Heart left ventricle (tissue), 16 donors: ENCODE measurements around the gene AKAP6. TPM values are rescaled to one million over a fixed set of nuclear protein-coding genes. Genes with fewer than 3 reads are reported as not detected.

Source experiments
- ATAC-seq, 4 donors: fragments of 200-7000 bp; cut with Tn5 transposase; one replicate each; pipeline ENCODE4 v1.9.1; 2020 to 2022; ENCODE audit warnings: moderate library complexity in 4 of 4, mild to moderate bottlenecking in 3 of 4, moderate number of reproducible peaks in 1 of 4
- DNase-seq, 5 donors: peaks; one replicate each; pipeline ENCODE4 v3.0.0-alpha.2; 2020
- H3K27ac ChIP-seq, 12 donors: fragments of 200-600 bp; sonication (generic) in 4 of 12; one replicate each; pipeline versions ENCODE4 v1.5.0 to v1.8.0; 2016 to 2022; ENCODE audit warnings: mild to moderate bottlenecking in 2 of 12
- H3K27me3 ChIP-seq, 9 donors: fragments of 200-600 bp; sonication (generic) in 2 of 9; one replicate each; pipeline versions ENCODE4 v1.5.1 to v1.8.0; 2016 to 2022; ENCODE audit warnings: mild to moderate bottlenecking in 3 of 9
- H3K36me3 ChIP-seq, 9 donors: fragments of 200-600 bp; sonication (generic) in 2 of 9; one replicate each; pipeline versions ENCODE4 v1.5.0 to v1.8.0; 2018 to 2022; ENCODE audit warnings: mild to moderate bottlenecking in 2 of 9
- H3K4me1 ChIP-seq, 12 donors: fragments of 200-600 bp; sonication (generic) in 4 of 12; one replicate each; pipeline versions ENCODE4 v1.5.0 to v1.8.0; 2016 to 2022; ENCODE audit warnings: mild to moderate bottlenecking in 3 of 12
- H3K4me3 ChIP-seq, 12 donors: fragments of 200-600 bp; sonication (generic) in 4 of 12; one replicate each; pipeline versions ENCODE4 v1.5.0 to v1.8.0; 2017 to 2022; ENCODE audit warnings: mild to moderate bottlenecking in 9 of 12, moderate library complexity in 4 of 12
- H3K9me3 ChIP-seq, 12 donors: fragments of 200-600 bp; sonication (generic) in 4 of 12; one replicate each; pipeline versions ENCODE4 v1.5.0 to v1.8.0; 2016 to 2022; ENCODE audit warnings: mild to moderate bottlenecking in 1 of 12
- CTCF ChIP-seq, 12 donors: fragments of 200-600 bp; sonication (generic) in 4 of 12; IDR thresholded peaks; one replicate each; pipeline versions ENCODE4 v1.5.0 to v1.8.0; 2018 to 2022; ENCODE audit warnings: antibody characterized with exemption in 12 of 12, mild to moderate bottlenecking in 5 of 12
- POLR2A ChIP-seq, 2 donors: fragments of 450-650 bp; IDR thresholded peaks; one replicate each; pipeline ENCODE4 v1.6.1; 2017; ENCODE audit warnings: antibody characterized with exemption in 2 of 2, mild to moderate bottlenecking in 2 of 2, moderate library complexity in 2 of 2
- WGBS, 4 donors: extraction: QIAGEN DNeasy Blood & Tissue Kit in 2 of 4; methylation state at CpG; one replicate each; pipeline versions ENCODE4 v1.1.5 to v1.1.7; 2013 to 2018; 5-methylcytosine and 5-hydroxymethylcytosine counted together
- intact Hi-C, 10 donors: fragments of 100-400 bp; cut with DNase I; formaldehyde crosslinking; loops; one replicate each; pipeline versions ENCODE4 v1.11.1 to v1.14.2; 2022
- polyA plus RNA-seq, 2 donors: library from polyadenylated mRNA; stranded (reverse); fragments of 200-250 nt; gene quantifications; one replicate each; pipeline ENCODE4 v1.2.3, GENCODE V29; 2013
- total RNA-seq, 9 donors: library from RNA; depleted of rRNA in 2 of 9; stranded (reverse); fragments of >200 nt in 2 of 9; fragmentation: NEBNext Ultra II Directional in 3 of 9; extraction: Animal tissue kit (Norgen Biotek cat#: 25700) in 3 of 9; gene quantifications; one replicate each; pipeline versions ENCODE4 v1.1.0 to v1.2.4, GENCODE V29; 2016 to 2023
- donor health status: ischemic (EF 13 %, LVEDD 7.1; RV severe dilation, severe dysfunction).
- donor health status: healthy with polysubstance abuse.
- donor health status: DM: no; HTN: yes; CAD: no.
- donor health status: DM: no; HTN: no; CAD: no.
- donor health status: ischemic (EF 25% LVEDD 6.9; RV normal size, moderate dysfunction).
- donor health status: ischemic (EF 25% LVEDD 5.7; RV mildly dilated, moderate dysfunction).
- donor health status: healthy.
- donor health status: DM: yes; HTN: yes; CAD: no.
- donor health status: ischemic (EF 35%, LVEDD 5.7; RV mildly dilated, moderate dysfunction).
- donor health status: nonischemic (EF 11% LVEDD 7.7; RV severe dilation, severe dysfunction).
- donor health status: DM: yes; HTN: yes; CAD: no.
- donor health status: PGD.
- donor health status: ischemic (EF 29% LVEDD 5.4; RV normal size, mild dysfunction).
- donor health status: nonischemic (EF 23%, LVEDD 6.1; RV moderate dilation, normal function).

The AKAP6 gene
- total and polyA plus RNA-seq, 11 donors: 20.4 to 303 (median 206) TPM

DNA sequence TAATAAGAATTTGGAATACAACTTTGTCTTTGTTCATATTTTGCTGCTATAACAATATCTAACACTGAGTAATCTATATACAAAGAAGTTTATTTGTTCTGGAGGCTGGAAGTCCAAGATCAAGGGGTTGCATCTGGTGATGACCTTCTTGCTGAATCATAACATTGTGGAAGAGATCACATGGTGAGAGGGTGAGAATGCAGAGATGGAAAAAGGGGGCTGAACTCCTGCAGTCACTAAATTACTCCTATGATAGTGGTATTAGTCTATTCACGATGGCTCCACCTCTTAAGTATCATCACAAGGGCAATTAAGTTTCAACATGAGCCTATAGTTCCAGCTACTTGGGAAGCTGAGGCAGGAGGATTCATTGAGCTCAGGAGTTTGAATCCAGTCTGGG is 4.5 kb upstream of the AKAP6 start:
- Histone ChIP-seq H3K4me1 (peaks cover 0 to 13% (median 2%) of the 10 kb centered on the region in 12 donors), H3K9me3 (peaks cover 0 to 10% (median 0%) of the 10 kb centered on the region in 12 donors), H3K27ac (no peak overlapping the region), H3K36me3 (no peaks in the 10 kb centered on the region), H3K4me3 (no peak overlapping the region), H3K27me3 (no peaks in the 10 kb centered on the region)
- no peak for TF ChIP-seq POLR2A (IDR thresholded peaks at IDR 0.05)
- TF ChIP-seq CTCF (IDR thresholded peaks at IDR 0.05): no peak
- 81 to 91% (median 88%) methylated on average over 1 of the region's 1 CpG for WGBS, 4 donors
- DNase-seq (no peak), ATAC-seq (no peak)
- intact Hi-C loops: no loop called here

- H3K4me1 ChIP-seq: peaks cover 0 to 9% (median 2%) of the 10 kb centered on the region in 12 donors
- DNase-seq (no peak), ATAC-seq (peak in 1 of 4 donors; percentile 49)
- intact Hi-C loops: no loop called here
- H3K4me3 ChIP-seq: no peak overlapping the region
- H3K36me3 ChIP-seq: no peaks in the 10 kb centered on the region
- H3K27me3 ChIP-seq: no peaks in the 10 kb centered on the region
- 85 to 95% (median 92%) methylated on average over 2 of the region's 2 CpGs for WGBS, 4 donors
- no peak overlapping the region for H3K27ac ChIP-seq
- TF ChIP-seq POLR2A (IDR thresholded peaks at IDR 0.05) (no peak), CTCF (IDR thresholded peaks at IDR 0.05) (no peak)
- H3K9me3 ChIP-seq: peaks cover 0 to 10% (median 0%) of the 10 kb centered on the region in 12 donors
These were observed 1.7 kb upstream of the AKAP6 start for GRCh38 chr14:32327255-32327961.

GRCh38 chr14:32329690-32330285 is 690 bp downstream of the AKAP6 start:
- H3K4me3 ChIP-seq: no peak overlapping the region
- DNase-seq (no peak), ATAC-seq (peak in 3 of 4 donors; percentile 22 to 60 (median 53))
- no peaks in the 10 kb centered on the region for H3K27me3 ChIP-seq
- H3K27ac ChIP-seq: no peak overlapping the region
- no peak for TF ChIP-seq POLR2A (IDR thresholded peaks at IDR 0.05)
- TF ChIP-seq CTCF (IDR thresholded peaks at IDR 0.05): no peak
- 68 to 78% (median 69%) methylated on average over 2 of the region's 2 CpGs for WGBS, 4 donors
- H3K36me3 ChIP-seq: no peaks in the 10 kb centered on the region
- intact Hi-C loops: no loop called here
- H3K9me3 ChIP-seq: peaks cover 0 to 10% (median 0%) of the 10 kb centered on the region in 12 donors
- peaks cover 0 to 9% (median 2%) of the 10 kb centered on the region in 12 donors for H3K4me1 ChIP-seq

- H3K9me3 ChIP-seq: peaks cover 0 to 10% (median 0%) of the 10 kb centered on the region in 12 donors
- TF ChIP-seq CTCF (IDR thresholded peaks at IDR 0.05) (no peak), POLR2A (IDR thresholded peaks at IDR 0.05) (no peak)
- H3K4me3 ChIP-seq: no peak overlapping the region
- no peaks in the 10 kb centered on the region for H3K36me3 ChIP-seq
- H3K27me3 ChIP-seq: no peaks in the 10 kb centered on the region
- H3K4me1 ChIP-seq: peaks cover 0 to 9% (median 2%) of the 10 kb centered on the region in 12 donors
- intact Hi-C loops: no loop called here
- WGBS, 4 donors: 67 to 76% (median 72%) methylated on average over 4 of the region's 4 CpGs
- H3K27ac ChIP-seq: no peak overlapping the region
- DNase-seq: no peak
- peak in 1 of 4 donors; percentile 18 for ATAC-seq
These were observed 1.4 kb downstream of the AKAP6 start for GRCh38 chr14:32330351-32331111.
